Measurements from ENCODE around the gene TTC12. TPM values are rescaled to one million over a fixed set of nuclear protein-coding genes. Genes with fewer than 3 reads are reported as not detected.

TTC12 gene, protein sequence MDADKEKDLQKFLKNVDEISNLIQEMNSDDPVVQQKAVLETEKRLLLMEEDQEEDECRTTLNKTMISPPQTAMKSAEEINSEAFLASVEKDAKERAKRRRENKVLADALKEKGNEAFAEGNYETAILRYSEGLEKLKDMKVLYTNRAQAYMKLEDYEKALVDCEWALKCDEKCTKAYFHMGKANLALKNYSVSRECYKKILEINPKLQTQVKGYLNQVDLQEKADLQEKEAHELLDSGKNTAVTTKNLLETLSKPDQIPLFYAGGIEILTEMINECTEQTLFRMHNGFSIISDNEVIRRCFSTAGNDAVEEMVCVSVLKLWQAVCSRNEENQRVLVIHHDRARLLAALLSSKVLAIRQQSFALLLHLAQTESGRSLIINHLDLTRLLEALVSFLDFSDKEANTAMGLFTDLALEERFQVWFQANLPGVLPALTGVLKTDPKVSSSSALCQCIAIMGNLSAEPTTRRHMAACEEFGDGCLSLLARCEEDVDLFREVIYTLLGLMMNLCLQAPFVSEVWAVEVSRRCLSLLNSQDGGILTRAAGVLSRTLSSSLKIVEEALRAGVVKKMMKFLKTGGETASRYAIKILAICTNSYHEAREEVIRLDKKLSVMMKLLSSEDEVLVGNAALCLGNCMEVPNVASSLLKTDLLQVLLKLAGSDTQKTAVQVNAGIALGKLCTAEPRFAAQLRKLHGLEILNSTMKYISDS
- not detected for polyA plus RNA-seq (2012; ENCODE audit: insufficient read depth, insufficient read length)

GRCh38 chr11:113314389-113315301, at the start of gene TTC12:
TTC12 (plus strand) TSS chr11:113314583; CDS start chr11:113316258, 1,675 bp downstream.
- DNase-seq (ENCODE audit: low read depth, low spot score), result no peak
- H3K4me3 ChIP-seq (ENCODE audit: low read length), result no peak within 1 kb of the TSS

- DNase-seq (ENCODE audit: low read depth, low spot score), result no peak
- H3K4me3 ChIP-seq (ENCODE audit: low read length), result no peak overlapping the region
Measured at GRCh38 chr11:113265362-113265761, 49.0 kb upstream of the TTC12 start.

DNA sequence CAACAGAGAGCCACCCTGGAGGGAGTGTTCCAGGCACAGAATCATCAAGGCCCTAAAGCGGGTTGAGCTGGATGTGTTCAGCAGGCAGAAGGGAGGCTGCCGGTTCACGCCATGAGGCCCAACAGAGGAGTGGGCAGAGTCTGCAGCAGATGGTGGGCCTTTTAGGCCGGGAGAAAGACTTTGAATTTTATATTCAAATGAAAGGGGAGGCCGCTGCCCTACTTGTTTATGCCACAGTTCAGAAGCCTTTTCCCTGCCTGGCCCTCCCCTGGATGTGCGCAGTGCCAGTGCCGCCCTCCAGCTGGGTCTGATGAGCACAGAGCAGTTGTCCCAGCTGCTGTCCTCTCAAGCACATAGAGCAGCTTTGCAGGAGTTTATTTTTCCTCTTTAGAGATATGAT, 46.9 kb upstream of the TTC12 start:
- no peak overlapping the region for H3K4me3 ChIP-seq (ENCODE audit: low read length)
- no peak for DNase-seq (ENCODE audit: low read depth, low spot score)

- H3K4me3 ChIP-seq (ENCODE audit: low read length), result no peak overlapping the region
- no peak for DNase-seq (ENCODE audit: low read depth, low spot score)
Measured at GRCh38 chr11:113269096-113269495, 45.3 kb upstream of the TTC12 start.

- H3K4me3 ChIP-seq (ENCODE audit: low read length), result no peak overlapping the region
- no peak for DNase-seq (ENCODE audit: low read depth, low spot score)
Measured at GRCh38 chr11:113269636-113270035, 44.7 kb upstream of the TTC12 start.

DNA sequence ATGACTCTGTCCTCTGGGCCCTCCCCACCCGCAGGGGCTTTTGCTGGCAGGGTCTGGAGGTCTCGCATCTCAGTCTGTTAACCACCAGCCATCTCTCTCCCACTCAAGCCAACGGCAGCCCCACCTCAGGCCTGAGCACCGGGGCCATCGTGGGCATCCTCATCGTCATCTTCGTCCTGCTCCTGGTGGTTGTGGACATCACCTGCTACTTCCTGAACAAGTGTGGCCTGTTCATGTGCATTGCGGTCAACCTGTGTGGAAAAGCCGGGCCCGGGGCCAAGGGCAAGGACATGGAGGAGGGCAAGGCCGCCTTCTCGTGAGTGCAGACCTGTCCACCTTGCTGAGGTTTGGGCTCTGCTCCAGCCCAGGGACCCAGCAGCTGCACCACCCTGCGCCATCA, 44.3 kb upstream of the TTC12 start:
- no peak for DNase-seq (ENCODE audit: low read depth, low spot score)

DNA sequence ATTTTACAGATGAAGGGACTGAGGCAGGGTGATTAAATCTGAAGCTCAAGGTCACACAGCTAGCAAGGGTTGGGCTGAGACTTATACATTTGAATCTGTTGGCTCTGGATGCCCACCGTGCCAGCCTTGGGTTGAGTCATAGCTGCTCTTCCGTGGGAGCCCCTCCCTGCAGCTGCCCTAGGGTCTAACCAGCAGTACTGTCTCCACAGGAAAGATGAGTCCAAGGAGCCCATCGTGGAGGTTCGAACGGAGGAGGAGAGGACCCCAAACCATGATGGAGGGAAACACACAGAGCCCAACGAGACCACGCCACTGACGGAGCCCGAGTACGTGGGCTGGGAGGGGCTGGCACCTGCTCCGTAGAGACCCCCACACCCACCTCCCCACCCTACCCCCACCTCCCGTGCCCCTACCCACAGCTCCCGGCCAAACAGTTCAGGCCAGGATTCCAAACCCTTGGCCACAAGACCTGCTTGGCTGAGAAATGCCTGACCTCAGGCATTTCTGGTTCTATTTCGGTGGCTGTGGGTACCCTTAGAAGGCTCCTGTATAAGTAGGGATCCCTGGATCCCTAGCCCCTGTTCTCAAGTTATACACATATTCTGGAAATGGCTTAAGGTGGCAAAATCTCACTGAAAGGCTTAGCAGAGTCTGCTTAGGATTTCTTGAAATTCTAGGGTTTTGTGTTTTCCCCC, 42.7 kb upstream of the TTC12 start:
- no peak overlapping the region for H3K4me3 ChIP-seq (ENCODE audit: low read length)

More for the DNA sequence above, 44.3 kb upstream of the TTC12 start:
- H3K4me3 ChIP-seq (ENCODE audit: low read length), result no peak overlapping the region

DNA sequence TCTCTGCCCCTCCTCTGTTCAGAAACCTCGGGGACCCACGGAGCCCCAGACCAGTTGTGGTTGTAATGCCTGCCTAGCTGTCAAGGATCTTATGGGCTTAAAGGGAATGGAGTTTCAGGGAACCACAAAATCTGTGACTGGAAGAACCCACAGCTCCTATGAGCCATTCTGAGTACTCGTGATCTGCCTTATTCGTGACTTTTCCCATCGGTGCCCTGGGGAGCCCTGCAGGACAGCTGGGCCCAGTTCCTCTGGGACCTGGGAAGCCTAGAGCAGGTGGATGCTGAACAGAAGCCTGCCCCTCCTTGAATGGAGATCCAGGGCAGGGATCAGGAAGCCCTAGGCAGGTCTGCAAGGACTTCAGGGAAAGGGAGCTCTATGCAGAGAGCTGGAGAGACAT, 42.1 kb upstream of the TTC12 start:
- DNase-seq (ENCODE audit: low read depth, low spot score), result no peak
- no peak overlapping the region for H3K4me3 ChIP-seq (ENCODE audit: low read length)

More for the DNA sequence above, 42.7 kb upstream of the TTC12 start:
- DNase-seq (ENCODE audit: low read depth, low spot score), result no peak

- H3K4me3 ChIP-seq (ENCODE audit: low read length), result no peak overlapping the region
- DNase-seq (ENCODE audit: low read depth, low spot score), result no peak
Measured at GRCh38 chr11:113272927-113273615, 41.3 kb upstream of the TTC12 start.

- no peak overlapping the region for H3K4me3 ChIP-seq (ENCODE audit: low read length)
- DNase-seq (ENCODE audit: low read depth, low spot score), result no peak
Measured at GRCh38 chr11:113273720-113274119, 40.7 kb upstream of the TTC12 start.

GRCh38 chr11:113274713-113275582, 39.4 kb upstream of the TTC12 start:
- H3K4me3 ChIP-seq (ENCODE audit: low read length), result no peak overlapping the region
- DNase-seq (ENCODE audit: low read depth, low spot score), result no peak

- no peak overlapping the region for H3K4me3 ChIP-seq (ENCODE audit: low read length)
- no peak for DNase-seq (ENCODE audit: low read depth, low spot score)
Measured at GRCh38 chr11:113275602-113276001, 38.8 kb upstream of the TTC12 start.

- no peak for DNase-seq (ENCODE audit: low read depth, low spot score)
- no peak overlapping the region for H3K4me3 ChIP-seq (ENCODE audit: low read length)
Measured at GRCh38 chr11:113276466-113276865, 37.9 kb upstream of the TTC12 start.

GRCh38 chr11:113277907-113278306, 36.5 kb upstream of the TTC12 start:
- DNase-seq (ENCODE audit: low read depth, low spot score), result no peak
- H3K4me3 ChIP-seq (ENCODE audit: low read length), result no peak overlapping the region

GRCh38 chr11:113278481-113278880, 35.9 kb upstream of the TTC12 start:
- no peak for DNase-seq (ENCODE audit: low read depth, low spot score)
- H3K4me3 ChIP-seq (ENCODE audit: low read length), result no peak overlapping the region

DNA sequence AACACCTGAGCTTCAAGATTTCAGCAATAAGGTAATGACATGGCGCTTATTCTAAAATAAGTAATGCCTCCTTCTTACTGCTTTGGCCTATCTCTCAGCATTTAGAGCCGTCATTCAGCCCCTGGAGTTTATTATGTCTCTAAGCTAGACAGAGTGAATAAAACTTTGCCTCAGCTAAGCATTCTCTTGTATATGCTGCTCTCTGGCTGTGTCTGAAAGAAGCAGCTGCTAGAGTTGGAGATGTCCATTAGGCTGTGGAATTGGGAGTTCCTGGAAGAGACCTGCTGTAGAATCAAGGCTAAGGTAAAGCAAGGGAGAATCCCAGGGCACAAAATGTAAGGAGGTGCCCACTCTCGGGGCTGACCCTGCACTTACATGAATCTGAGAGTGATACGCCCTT, 35.5 kb upstream of the TTC12 start:
- DNase-seq (ENCODE audit: low read depth, low spot score), result no peak
- no peak overlapping the region for H3K4me3 ChIP-seq (ENCODE audit: low read length)

DNA sequence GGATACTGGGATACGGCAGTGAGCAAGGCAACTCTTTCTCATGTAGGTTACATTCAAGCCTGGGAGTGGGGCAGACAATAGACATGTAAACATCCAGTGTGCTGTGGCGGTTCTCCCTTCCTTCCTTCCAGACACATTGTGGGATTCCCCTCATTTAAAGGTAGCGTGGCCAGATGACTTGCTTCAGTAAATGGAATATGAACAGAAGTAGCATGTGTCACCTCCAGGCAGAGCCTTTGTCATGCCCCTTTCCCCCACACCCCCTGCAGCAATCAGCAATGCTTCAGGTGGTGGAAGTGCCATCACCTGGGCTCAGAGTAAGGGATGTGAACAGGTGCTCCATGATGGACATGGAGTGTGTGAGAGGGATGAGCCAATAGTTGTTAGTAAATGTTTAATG, 34.8 kb upstream of the TTC12 start:
- DNase-seq (ENCODE audit: low read depth, low spot score), result no peak
- no peak overlapping the region for H3K4me3 ChIP-seq (ENCODE audit: low read length)

Data from Jurkat, Clone E6-1 (cell line).